HUES6 (cell line): ENCODE results near the gene SLC6A2.

Experiments used
- H3K27ac ChIP-seq: 2 replicates; pipeline ENCODE4 v1.7.0; 2013; ENCODE audit warnings: low read depth, mild to moderate bottlenecking, low read length, inconsistent platforms
- H3K27me3 ChIP-seq: 2 replicates; pipeline ENCODE4 v1.6.1; 2013; ENCODE audit warnings: low read length; ENCODE audit not compliant: control insufficient read depth, insufficient read depth
- H3K36me3 ChIP-seq: 2 replicates; pipeline ENCODE4 v1.6.1; 2013; ENCODE audit warnings: low read length; ENCODE audit not compliant: control insufficient read depth, insufficient read depth
- H3K4me1 ChIP-seq: 2 replicates; pipeline ENCODE4 v1.6.1; 2013; ENCODE audit warnings: low read length; ENCODE audit not compliant: control insufficient read depth, insufficient read depth
- H3K4me3 ChIP-seq: 2 replicates; pipeline ENCODE4 v1.5.1; 2013; ENCODE audit warnings: low read depth, low read length
- H3K9ac ChIP-seq: one replicate; pipeline ENCODE4 v1.6.1; 2013; ENCODE audit warnings: mild to moderate bottlenecking, low read length
- H3K9me3 ChIP-seq: 2 replicates; pipeline ENCODE4 v1.6.1; 2013; ENCODE audit warnings: low read depth, low read length; ENCODE audit not compliant: control insufficient read depth, insufficient read depth

SLC6A2 gene

GRCh38 chr16:55671974-55672280 is 16.1 kb downstream of the SLC6A2 start:
- H3K27ac ChIP-seq, result no peak overlapping the region
- peaks cover 12% of the 10 kb centered on the region for H3K4me1 ChIP-seq
- no peaks in the 10 kb centered on the region for H3K9me3 ChIP-seq
- H3K9ac ChIP-seq, result no peak overlapping the region
- H3K27me3 ChIP-seq, result no peaks in the 10 kb centered on the region; the same call in 1 of the 2 replicates
- no peaks in the 10 kb centered on the region for H3K36me3 ChIP-seq
- H3K4me3 ChIP-seq, result no peak overlapping the region

GRCh38 chr16:55672471-55672870 is 16.7 kb downstream of the SLC6A2 start:
- no peaks in the 10 kb centered on the region for H3K9me3 ChIP-seq
- H3K4me1 ChIP-seq, result peaks cover 12% of the 10 kb centered on the region
- no peaks in the 10 kb centered on the region for H3K36me3 ChIP-seq
- no peaks in the 10 kb centered on the region; the same call in 1 of the 2 replicates for H3K27me3 ChIP-seq
- no peak overlapping the region for H3K27ac ChIP-seq
- H3K4me3 ChIP-seq, result no peak overlapping the region
- no peak overlapping the region for H3K9ac ChIP-seq

GRCh38 chr16:55678161-55678821 is 22.5 kb downstream of the SLC6A2 start:
- Histone ChIP-seq H3K9me3 (no peaks in the 10 kb centered on the region), H3K4me3 (no peak overlapping the region), H3K9ac (no peak overlapping the region), H3K36me3 (no peaks in the 10 kb centered on the region), H3K4me1 (no peaks in the 10 kb centered on the region), H3K27ac (no peak overlapping the region), H3K27me3 (no peaks in the 10 kb centered on the region)

GRCh38 chr16:55682086-55682485 is 26.3 kb downstream of the SLC6A2 start:
- no peaks in the 10 kb centered on the region for H3K4me1 ChIP-seq
- no peak overlapping the region for H3K27ac ChIP-seq
- H3K9me3 ChIP-seq, result peaks cover 5% of the 10 kb centered on the region
- no peaks in the 10 kb centered on the region for H3K36me3 ChIP-seq
- no peak overlapping the region for H3K9ac ChIP-seq
- no peaks in the 10 kb centered on the region for H3K27me3 ChIP-seq
- H3K4me3 ChIP-seq, result no peak overlapping the region

- H3K27ac ChIP-seq, result no peak overlapping the region
- H3K4me3 ChIP-seq, result no peak overlapping the region
- peaks cover 4% of the 10 kb centered on the region; the same call in 1 of the 2 replicates for H3K4me1 ChIP-seq
- H3K9ac ChIP-seq, result no peak overlapping the region
- no peaks in the 10 kb centered on the region; the same call in 1 of the 2 replicates for H3K27me3 ChIP-seq
- peaks cover 5% of the 10 kb centered on the region for H3K9me3 ChIP-seq
- no peaks in the 10 kb centered on the region for H3K36me3 ChIP-seq
These were observed 30.2 kb downstream of the SLC6A2 start for GRCh38 chr16:55685973-55686372.

- Histone ChIP-seq H3K9me3 (peaks cover 5% of the 10 kb centered on the region), H3K4me1 (peaks cover 4% of the 10 kb centered on the region; the same call in 1 of the 2 replicates), H3K27me3 (no peaks in the 10 kb centered on the region; the same call in 1 of the 2 replicates), H3K4me3 (no peak overlapping the region), H3K9ac (no peak overlapping the region), H3K27ac (no peak overlapping the region), H3K36me3 (no peaks in the 10 kb centered on the region)
These were observed 30.9 kb downstream of the SLC6A2 start for GRCh38 chr16:55686671-55687070.

- no peaks in the 10 kb centered on the region for H3K36me3 ChIP-seq
- H3K27ac ChIP-seq, result no peak overlapping the region
- no peaks in the 10 kb centered on the region; the same call in 1 of the 2 replicates for H3K27me3 ChIP-seq
- peaks cover 5% of the 10 kb centered on the region for H3K9me3 ChIP-seq
- no peak overlapping the region for H3K9ac ChIP-seq
- H3K4me1 ChIP-seq, result peaks cover 4% of the 10 kb centered on the region; the same call in 1 of the 2 replicates
- no peak overlapping the region for H3K4me3 ChIP-seq
These were observed 32.0 kb downstream of the SLC6A2 start for GRCh38 chr16:55687802-55688201.

GRCh38 chr16:55690841-55691240 is 35.1 kb downstream of the SLC6A2 start:
- Histone ChIP-seq H3K4me1 (peaks cover 4% of the 10 kb centered on the region; the same call in 1 of the 2 replicates), H3K9me3 (peaks cover 5% of the 10 kb centered on the region), H3K27me3 (no peaks in the 10 kb centered on the region; the same call in 1 of the 2 replicates), H3K36me3 (no peaks in the 10 kb centered on the region), H3K9ac (no peak overlapping the region), H3K27ac (no peak overlapping the region), H3K4me3 (no peak overlapping the region)

GRCh38 chr16:55691771-55692170 is 36.0 kb downstream of the SLC6A2 start:
- Histone ChIP-seq H3K9ac (no peak overlapping the region), H3K4me3 (no peak overlapping the region), H3K27ac (no peak overlapping the region)

GRCh38 chr16:55695595-55695994 is 39.8 kb downstream of the SLC6A2 start:
- H3K9me3 ChIP-seq, result no peaks in the 10 kb centered on the region
- H3K9ac ChIP-seq, result no peak overlapping the region
- H3K36me3 ChIP-seq, result no peaks in the 10 kb centered on the region
- H3K4me3 ChIP-seq, result no peak overlapping the region
- H3K27ac ChIP-seq, result no peak overlapping the region
- H3K4me1 ChIP-seq, result peaks cover 11% of the 10 kb centered on the region
- no peaks in the 10 kb centered on the region for H3K27me3 ChIP-seq

More at GRCh38 chr16:55691771-55692170, 36.0 kb downstream of the SLC6A2 start:
- H3K4me1 ChIP-seq, result peaks cover 4% of the 10 kb centered on the region; the same call in 1 of the 2 replicates
- H3K36me3 ChIP-seq, result no peaks in the 10 kb centered on the region
- H3K9me3 ChIP-seq, result no peaks in the 10 kb centered on the region
- H3K27me3 ChIP-seq, result no peaks in the 10 kb centered on the region; the same call in 1 of the 2 replicates

GRCh38 chr16:55697867-55698266 is 42.1 kb downstream of the SLC6A2 start:
- no peaks in the 10 kb centered on the region for H3K36me3 ChIP-seq
- no peaks in the 10 kb centered on the region for H3K9me3 ChIP-seq
- no peak overlapping the region for H3K4me3 ChIP-seq
- H3K4me1 ChIP-seq, result peaks cover 11% of the 10 kb centered on the region
- H3K27me3 ChIP-seq, result no peaks in the 10 kb centered on the region
- no peak overlapping the region for H3K27ac ChIP-seq
- H3K9ac ChIP-seq, result no peak overlapping the region
